GM19238 (cell line): ENCODE results near the gene OR8K3.

Experiments used
- DNase-seq: peaks from one replicate; pipeline ENCODE4 v3.0.0; 2011; ENCODE audit warnings: low spot score; ENCODE audit not compliant: insufficient read length

The OR8K3 gene

GRCh38 chr11:56314844-56315243 lies at the start of gene OR8K3:
Gene OR8K3, plus strand, starts transcription at chr11:56315144. Its CDS starts 3,163 bp downstream, at chr11:56318307.
- DNase-seq, result no peak

GRCh38 chr11:56271092-56271491 lies 43.9 kb upstream of the OR8K3 start:
- DNase-seq, result no peak

- DNase-seq, result no peak
These were observed 41.1 kb upstream of the OR8K3 start, which contains the start of gene OR5T1 for GRCh38 chr11:56273854-56274253. Gene OR5T1, plus strand, starts transcription at chr11:56274154. Its CDS starts 1,485 bp downstream, at chr11:56275639.

GRCh38 chr11:56292154-56292553 lies 22.8 kb upstream of the OR8K3 start, which contains the start of gene OR8H1:
Gene OR8H1, minus strand, starts transcription at chr11:56292254. Its CDS starts 1,192 bp downstream, at chr11:56291062.
- DNase-seq, result no peak

GRCh38 chr11:56296898-56297297 lies 18.0 kb upstream of the OR8K3 start:
- no peak for DNase-seq

- DNase-seq, result no peak
These were observed 7.1 kb upstream of the OR8K3 start for GRCh38 chr11:56307836-56308235.

- DNase-seq, result no peak
These were observed 17.0 kb downstream of the OR8K3 start for GRCh38 chr11:56331861-56332491.

- no peak for DNase-seq
These were observed 18.2 kb downstream of the OR8K3 start for GRCh38 chr11:56333156-56333555.

- no peak for DNase-seq
These were observed 25.3 kb downstream of the OR8K3 start for GRCh38 chr11:56340289-56340688.

- no peak for DNase-seq
These were observed 30.8 kb downstream of the OR8K3 start, which contains the start of gene OR8K1 for GRCh38 chr11:56345739-56346138. Gene OR8K1, plus strand, starts transcription at chr11:56346039. Its CDS starts 0 bp downstream, at chr11:56346039.

- no peak for DNase-seq
These were observed 39.0 kb downstream of the OR8K3 start, which contains the start of gene OR8J1 for GRCh38 chr11:56353991-56354390. Gene OR8J1, plus strand, starts transcription at chr11:56354291. Its CDS starts 5,956 bp downstream, at chr11:56360247.
